Upper lobe of left lung (tissue), 6 donors: ENCODE measurements around the gene GSG1L. TPM values are rescaled to one million over a fixed set of nuclear protein-coding genes. Genes with fewer than 3 reads are reported as not detected.

Experiments
- ATAC-seq, 2 donors: fragments of 200-7000 bp; cut with Tn5 transposase; one replicate each; pipeline ENCODE4 v1.9.1; 2022; ENCODE audit warnings: mild to moderate bottlenecking in 2 of 2, moderate library complexity in 2 of 2; ENCODE audit not compliant: low FRiP score in 2 of 2
- DNase-seq, 2 donors: peaks; one replicate each; pipeline ENCODE4 v3.0.0-alpha.2; 2019 to 2020
- H3K27ac ChIP-seq, 4 donors: fragments of 200-600 bp; sonication (generic); one replicate each; pipeline ENCODE4 v1.5.1; 2016 to 2019
- H3K27me3 ChIP-seq, 4 donors: fragments of 200-600 bp; sonication (generic); one replicate each; pipeline ENCODE4 v1.5.1; 2017 to 2019
- H3K36me3 ChIP-seq, 4 donors: fragments of 200-600 bp; sonication (generic); one replicate each; pipeline ENCODE4 v1.5.1; 2016 to 2019
- H3K4me1 ChIP-seq, 4 donors: fragments of 200-600 bp; sonication (generic); one replicate each; pipeline ENCODE4 v1.5.1; 2018 to 2019
- H3K4me3 ChIP-seq, 4 donors: fragments of 200-600 bp; sonication (generic); one replicate each; pipeline ENCODE4 v1.5.1; 2017 to 2019; ENCODE audit warnings: mild to moderate bottlenecking in 2 of 4, moderate library complexity in 1 of 4
- H3K9me3 ChIP-seq, 4 donors: fragments of 200-600 bp; sonication (generic); one replicate each; pipeline ENCODE4 v1.5.1; 2018 to 2019
- EP300 ChIP-seq, 4 donors: sonication (generic); formaldehyde crosslinking; IDR thresholded peaks; one replicate each; pipeline ENCODE4 v1.5.1; 2017; ENCODE audit warnings: antibody characterized with exemption in 4 of 4, control low read depth in 2 of 4
- POLR2A ChIP-seq, 4 donors: fragments of 450-650 bp; IDR thresholded peaks; one replicate each; pipeline ENCODE4 v1.5.1; 2016 to 2017; ENCODE audit warnings: antibody characterized with exemption in 4 of 4, mild to moderate bottlenecking in 2 of 4
- POLR2AphosphoS5 ChIP-seq, 2 donors: sonication (generic); formaldehyde crosslinking; IDR thresholded peaks; one replicate each; pipeline ENCODE4 v1.5.1; 2017; ENCODE audit warnings: antibody characterized with exemption in 2 of 2
- WGBS, 2 donors: methylation state at CpG; one replicate each; pipeline ENCODE4 v1.1.5; 2017 to 2018; 5-methylcytosine and 5-hydroxymethylcytosine counted together
- total RNA-seq, 6 donors: library from RNA; depleted of rRNA in 4 of 6; stranded (reverse); fragments of >200 nt in 4 of 6; gene quantifications; one replicate each; pipeline versions ENCODE4 v1.1.0 to v1.2.1, GENCODE V29; 2016 to 2021
- TF ChIP-seq, protein P1 (sequence below), 6 experiments: fragments of 450-650 bp in 4 of 6; fragments of 200-600 bp in 2 of 6; sonication (generic) in 2 of 6; IDR thresholded peaks; one replicate each; pipeline ENCODE4 v1.5.1; 2016 to 2019; ENCODE audit warnings: antibody characterized with exemption in 6 of 6
- donor health status: DM: no; HTN: no; CAD: no; lungs with moderate emphysema.
- donor health status: DM: no; HTN: yes; CAD: no; lungs with severe emphysema.

Gene GSG1L
- total RNA-seq, 6 donors from 2014 or later, result 2.2 TPM; not detected in 5

DNA sequence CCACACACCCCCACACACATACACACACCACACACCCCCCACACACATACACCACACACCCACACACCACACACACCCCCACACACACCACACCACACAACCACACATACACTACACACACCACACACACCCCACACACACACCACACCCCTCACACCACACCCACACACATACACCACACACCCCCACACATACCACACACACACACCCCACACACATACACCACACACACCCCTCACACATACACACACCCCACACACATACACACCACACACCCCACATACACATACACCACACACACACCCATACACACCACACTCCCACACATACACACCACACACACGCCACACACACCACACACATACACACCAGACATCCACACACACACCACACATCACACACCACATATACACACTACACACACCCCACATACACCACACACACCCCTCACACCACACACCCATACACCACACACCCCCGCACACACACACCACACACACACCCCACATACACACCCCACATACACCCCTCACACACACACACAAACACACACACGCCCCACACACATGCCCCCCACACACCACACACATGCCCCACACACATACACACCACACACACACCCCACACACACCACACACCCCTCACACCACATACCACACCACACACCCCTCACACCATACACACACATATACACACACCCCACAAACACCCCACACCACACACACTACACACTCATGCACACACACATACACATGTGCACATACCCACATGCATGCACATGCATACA, 25.9 kb upstream of the GSG1L start:
- no peaks in the 10 kb centered on the region for H3K27me3 ChIP-seq
- no peak for TF ChIP-seq POLR2A (IDR thresholded peaks at IDR 0.05)
- TF ChIP-seq, protein P1, sequence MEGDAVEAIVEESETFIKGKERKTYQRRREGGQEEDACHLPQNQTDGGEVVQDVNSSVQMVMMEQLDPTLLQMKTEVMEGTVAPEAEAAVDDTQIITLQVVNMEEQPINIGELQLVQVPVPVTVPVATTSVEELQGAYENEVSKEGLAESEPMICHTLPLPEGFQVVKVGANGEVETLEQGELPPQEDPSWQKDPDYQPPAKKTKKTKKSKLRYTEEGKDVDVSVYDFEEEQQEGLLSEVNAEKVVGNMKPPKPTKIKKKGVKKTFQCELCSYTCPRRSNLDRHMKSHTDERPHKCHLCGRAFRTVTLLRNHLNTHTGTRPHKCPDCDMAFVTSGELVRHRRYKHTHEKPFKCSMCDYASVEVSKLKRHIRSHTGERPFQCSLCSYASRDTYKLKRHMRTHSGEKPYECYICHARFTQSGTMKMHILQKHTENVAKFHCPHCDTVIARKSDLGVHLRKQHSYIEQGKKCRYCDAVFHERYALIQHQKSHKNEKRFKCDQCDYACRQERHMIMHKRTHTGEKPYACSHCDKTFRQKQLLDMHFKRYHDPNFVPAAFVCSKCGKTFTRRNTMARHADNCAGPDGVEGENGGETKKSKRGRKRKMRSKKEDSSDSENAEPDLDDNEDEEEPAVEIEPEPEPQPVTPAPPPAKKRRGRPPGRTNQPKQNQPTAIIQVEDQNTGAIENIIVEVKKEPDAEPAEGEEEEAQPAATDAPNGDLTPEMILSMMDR (IDR thresholded peaks at IDR 0.05), result no peak
- TF ChIP-seq POLR2AphosphoS5 (IDR thresholded peaks at IDR 0.05), result no peak
- no peak for TF ChIP-seq EP300 (IDR thresholded peaks at IDR 0.05)
- 81 to 100% methylated on average over 3 of the region's 3 CpGs for WGBS, 2 donors
- DNase-seq, result no peak
- H3K9me3 ChIP-seq, result no peaks in the 10 kb centered on the region
- no peak overlapping the region for H3K27ac ChIP-seq
- H3K4me3 ChIP-seq, result no peak overlapping the region
- H3K4me1 ChIP-seq, result peaks cover 0 to 10% (median 1%) of the 10 kb centered on the region in 4 donors
- H3K36me3 ChIP-seq, result no peaks in the 10 kb centered on the region
- ATAC-seq, result no peak

DNA sequence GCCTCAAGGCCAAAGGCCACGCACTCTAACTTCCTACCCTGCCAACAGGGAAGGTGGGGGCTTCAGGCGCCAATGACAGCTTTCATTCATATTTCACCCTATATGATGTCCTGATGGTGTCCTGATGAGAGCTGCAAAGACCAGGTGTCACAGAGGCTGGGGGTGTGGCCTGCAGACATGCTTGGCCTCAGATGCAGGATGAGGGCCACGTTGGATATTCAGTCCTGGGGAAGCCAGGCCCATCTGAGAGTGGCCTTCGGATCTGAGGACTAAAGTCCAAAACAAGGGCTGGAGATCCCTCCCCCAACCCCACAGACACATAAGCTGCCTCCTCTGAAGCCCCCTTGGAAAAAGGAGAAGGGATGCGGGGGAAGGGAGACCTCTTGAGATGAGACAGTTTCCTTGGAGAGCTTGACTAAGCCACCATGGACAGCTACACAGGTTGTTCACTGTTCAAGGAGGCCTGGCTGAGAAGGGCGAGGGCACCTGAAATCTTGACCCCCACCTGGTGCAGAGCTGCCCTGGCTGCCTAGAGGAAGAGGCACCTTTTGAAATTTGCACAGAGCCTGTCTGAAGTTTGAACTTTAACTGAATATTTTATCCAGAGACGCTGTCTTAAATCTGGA, 24.3 kb upstream of the GSG1L start:
- no peak overlapping the region for H3K27ac ChIP-seq
- H3K36me3 ChIP-seq, result no peaks in the 10 kb centered on the region
- H3K27me3 ChIP-seq, result no peaks in the 10 kb centered on the region
- H3K4me1 ChIP-seq, result peaks cover 0 to 2% (median 0%) of the 10 kb centered on the region in 4 donors
- DNase-seq (no peak), ATAC-seq (no peak)
- no peak overlapping the region for H3K4me3 ChIP-seq
- H3K9me3 ChIP-seq, result no peaks in the 10 kb centered on the region
- 88 to 90% methylated on average over 5 to 7 of the region's 7 CpGs for WGBS, 2 donors
- TF ChIP-seq, protein P1 (IDR thresholded peaks at IDR 0.05), result no peak
- TF ChIP-seq POLR2A (IDR thresholded peaks at IDR 0.05) (no peak), EP300 (IDR thresholded peaks at IDR 0.05) (no peak), POLR2AphosphoS5 (IDR thresholded peaks at IDR 0.05) (no peak)

DNA sequence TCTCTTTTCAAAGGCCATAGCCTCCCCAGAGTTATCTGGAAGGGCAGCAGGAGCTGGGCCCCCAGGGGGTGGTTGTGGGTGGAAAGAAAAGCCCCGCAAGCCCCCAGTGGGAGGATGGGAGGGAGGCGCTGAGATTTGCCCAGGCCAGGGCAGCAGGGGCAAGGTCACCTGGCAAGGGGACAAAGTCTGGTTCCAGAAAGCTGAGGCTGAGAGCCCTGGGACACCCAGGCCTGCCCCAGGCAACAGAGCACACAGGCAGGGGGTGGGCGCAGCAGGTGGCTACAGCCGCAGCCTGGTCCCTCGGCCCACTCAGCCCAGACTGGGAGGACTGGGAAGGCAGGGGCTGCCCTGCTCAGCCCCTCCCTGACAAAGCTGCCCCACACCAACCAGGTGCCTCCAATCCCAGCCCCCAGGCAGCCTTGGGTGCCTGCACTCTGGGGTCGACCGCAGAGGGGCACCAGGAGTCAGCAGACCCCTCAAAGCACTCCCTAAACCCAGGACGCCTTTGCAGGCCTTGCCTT, 23.7 kb upstream of the GSG1L start:
- no peaks in the 10 kb centered on the region for H3K9me3 ChIP-seq
- ATAC-seq (no peak), DNase-seq (peak in 1 of 2 donors; percentile 67)
- no peak overlapping the region for H3K27ac ChIP-seq
- TF ChIP-seq EP300 (IDR thresholded peaks at IDR 0.05) (no peak), POLR2AphosphoS5 (IDR thresholded peaks at IDR 0.05) (no peak), POLR2A (IDR thresholded peaks at IDR 0.05) (no peak)
- TF ChIP-seq, protein P1 (IDR thresholded peaks at IDR 0.05), result no peak
- no peaks in the 10 kb centered on the region for H3K4me1 ChIP-seq
- H3K4me3 ChIP-seq, result no peak overlapping the region
- H3K36me3 ChIP-seq, result no peaks in the 10 kb centered on the region
- 79 to 94% methylated on average over 3 to 8 of the region's 8 CpGs for WGBS, 2 donors
- H3K27me3 ChIP-seq, result no peaks in the 10 kb centered on the region

DNA sequence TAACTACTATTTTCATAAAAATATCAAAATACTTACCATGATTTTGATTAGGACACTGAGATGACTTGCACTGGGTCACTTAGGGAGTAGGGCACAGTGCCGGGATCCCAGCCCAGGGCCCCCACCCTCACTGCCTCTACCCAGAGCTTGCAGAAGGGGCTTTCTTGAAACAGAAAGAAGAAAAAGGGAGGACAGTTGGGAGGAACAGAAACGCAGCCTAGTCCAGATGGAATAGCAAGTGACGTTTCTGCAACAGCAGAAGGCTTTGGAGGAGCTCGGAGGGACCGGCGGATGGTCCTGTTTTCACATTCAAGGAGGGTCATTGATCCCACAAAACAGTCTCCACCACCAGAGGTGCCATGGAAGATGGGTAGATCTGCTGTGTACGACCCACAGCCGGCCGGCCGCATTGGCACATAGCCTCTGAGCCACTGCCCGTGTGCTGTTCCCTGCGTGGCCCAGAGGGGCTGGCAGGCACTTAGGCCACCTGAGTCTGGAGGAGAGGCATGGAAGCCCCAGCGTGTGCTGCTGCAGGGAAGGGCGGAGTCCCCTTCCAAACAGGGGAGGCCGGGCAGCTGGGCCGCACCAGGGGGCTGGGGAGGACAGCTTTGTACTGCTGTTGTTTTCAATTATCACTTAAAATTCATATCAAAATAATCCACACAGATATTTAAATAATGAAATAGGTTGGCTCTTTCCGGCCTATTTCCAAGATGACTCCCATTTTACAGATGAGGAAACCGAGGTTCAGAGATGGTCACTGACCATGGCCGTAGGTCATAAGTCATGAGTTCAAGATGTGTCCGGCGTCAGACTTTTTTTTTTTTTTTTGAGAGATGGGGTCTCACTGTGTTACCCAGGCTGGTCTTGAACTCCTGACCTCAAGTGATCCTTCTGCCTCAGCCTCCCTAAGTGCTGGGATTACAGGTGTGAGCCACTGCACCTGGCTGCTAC, 22.9 kb upstream of the GSG1L start:
- Histone ChIP-seq H3K36me3 (no peaks in the 10 kb centered on the region), H3K27ac (no peak overlapping the region), H3K4me3 (no peak overlapping the region), H3K9me3 (no peaks in the 10 kb centered on the region), H3K4me1 (no peaks in the 10 kb centered on the region), H3K27me3 (no peaks in the 10 kb centered on the region)
- no peak for DNase-seq
- TF ChIP-seq POLR2A (IDR thresholded peaks at IDR 0.05) (no peak), EP300 (IDR thresholded peaks at IDR 0.05) (no peak), POLR2AphosphoS5 (IDR thresholded peaks at IDR 0.05) (no peak)
- TF ChIP-seq, protein P1 (IDR thresholded peaks at IDR 0.05), result no peak
- 91 to 93% methylated on average over 13 to 21 of the region's 21 CpGs for WGBS, 2 donors
- ATAC-seq, result no peak
